Testis (tissue), 2 donors: ENCODE data around the gene PJVK.

ENCODE experiments used
- POLR2A ChIP-seq: fragments of 450-650 bp; IDR thresholded peaks from one replicate; pipeline ENCODE4 v1.6.1; 2017; ENCODE audit warnings: antibody characterized with exemption, mild to moderate bottlenecking, moderate library complexity
- TF ChIP-seq, protein P1 (sequence below), 3 experiments: fragments of 450-650 bp in 2 of 3; fragments of 200-600 bp in 1 of 3; sonication (generic) in 1 of 3; IDR thresholded peaks; one replicate each; pipeline ENCODE4 v1.5.1; 2016 to 2019; ENCODE audit warnings: antibody characterized with exemption in 3 of 3, mild to moderate bottlenecking in 2 of 3, moderate library complexity in 1 of 3

DNA sequence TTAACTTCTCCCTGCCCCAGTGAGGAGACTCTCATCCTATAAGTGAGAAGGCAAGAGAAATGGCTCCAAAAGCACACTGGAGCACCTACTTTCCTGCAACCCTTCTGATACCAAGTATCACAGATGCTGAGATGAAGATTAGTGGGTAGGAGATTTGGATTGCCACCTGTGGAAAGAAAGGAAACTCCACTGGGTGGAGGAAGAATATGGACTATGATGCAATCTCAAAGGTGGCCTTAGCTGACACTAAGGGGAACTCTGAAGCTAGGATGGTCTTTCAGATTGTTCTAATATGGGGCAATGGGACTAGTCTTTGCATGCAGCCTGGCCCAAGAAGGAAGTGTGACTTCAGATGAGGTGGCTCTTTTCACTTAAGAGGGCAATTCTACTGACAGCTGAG lies 21.8 kb upstream of the PJVK start:
- TF ChIP-seq, protein P1, sequence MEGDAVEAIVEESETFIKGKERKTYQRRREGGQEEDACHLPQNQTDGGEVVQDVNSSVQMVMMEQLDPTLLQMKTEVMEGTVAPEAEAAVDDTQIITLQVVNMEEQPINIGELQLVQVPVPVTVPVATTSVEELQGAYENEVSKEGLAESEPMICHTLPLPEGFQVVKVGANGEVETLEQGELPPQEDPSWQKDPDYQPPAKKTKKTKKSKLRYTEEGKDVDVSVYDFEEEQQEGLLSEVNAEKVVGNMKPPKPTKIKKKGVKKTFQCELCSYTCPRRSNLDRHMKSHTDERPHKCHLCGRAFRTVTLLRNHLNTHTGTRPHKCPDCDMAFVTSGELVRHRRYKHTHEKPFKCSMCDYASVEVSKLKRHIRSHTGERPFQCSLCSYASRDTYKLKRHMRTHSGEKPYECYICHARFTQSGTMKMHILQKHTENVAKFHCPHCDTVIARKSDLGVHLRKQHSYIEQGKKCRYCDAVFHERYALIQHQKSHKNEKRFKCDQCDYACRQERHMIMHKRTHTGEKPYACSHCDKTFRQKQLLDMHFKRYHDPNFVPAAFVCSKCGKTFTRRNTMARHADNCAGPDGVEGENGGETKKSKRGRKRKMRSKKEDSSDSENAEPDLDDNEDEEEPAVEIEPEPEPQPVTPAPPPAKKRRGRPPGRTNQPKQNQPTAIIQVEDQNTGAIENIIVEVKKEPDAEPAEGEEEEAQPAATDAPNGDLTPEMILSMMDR (IDR thresholded peaks at IDR 0.05) = no peak
- TF ChIP-seq POLR2A = no peak
